ENCODE results near the gene CDHR5.

DNA sequence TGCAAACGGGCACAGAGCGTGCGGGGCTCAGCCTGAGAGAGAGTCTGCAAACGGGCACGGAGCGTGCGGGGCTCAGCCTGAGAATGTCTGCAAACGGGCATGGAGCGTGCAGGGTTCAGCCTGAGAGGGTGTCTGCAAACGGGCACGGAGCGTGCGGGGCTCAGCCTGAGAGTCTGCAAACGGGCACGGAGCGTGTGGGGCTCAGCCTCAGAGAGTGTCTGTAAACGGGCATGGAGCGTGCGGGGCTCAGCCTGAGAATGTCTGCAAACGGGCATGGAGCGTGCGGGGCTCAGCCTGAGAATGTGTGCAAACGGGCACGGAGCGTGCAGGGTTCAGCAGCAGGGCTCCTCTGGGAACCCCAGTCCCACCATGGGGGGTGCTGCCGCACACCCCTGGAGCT lies 35.0 kb downstream of the CDHR5 start:
- TF ChIP-seq YY1 (IDR thresholded peaks at IDR 0.05; ENCODE audit: insufficient read depth, insufficient read length): no peak
- no peak for TF ChIP-seq ZNF274 (IDR thresholded peaks at IDR 0.05; ENCODE audit: low read depth, low read length)
